Thyroid gland (tissue), 4 donors: ENCODE measurements around the gene LMNTD2. TPM values are rescaled to one million over a fixed set of nuclear protein-coding genes. Genes with fewer than 3 reads are reported as not detected.

ENCODE experiments used
- DNase-seq, 2 donors: peaks; one replicate each; pipeline ENCODE4 v3.0.0-alpha.2; 2019
- H3K27ac ChIP-seq, 3 donors: fragments of 200-600 bp; sonication (generic); 1 replicate in 2 of 3; 2 replicates in 1 of 3; pipeline ENCODE4 v1.5.1; 2016 to 2019; ENCODE audit warnings: mild to moderate bottlenecking in 1 of 3, moderate library complexity in 1 of 3
- H3K27me3 ChIP-seq: fragments of 200-600 bp; sonication (generic); one replicate; pipeline ENCODE4 v1.5.1; 2019
- H3K36me3 ChIP-seq, 2 donors: fragments of 200-600 bp; sonication (generic); one replicate each; pipeline ENCODE4 v1.5.1; 2016 to 2019
- H3K4me1 ChIP-seq, 2 donors: fragments of 200-600 bp; sonication (generic); one replicate each; pipeline ENCODE4 v1.5.1; 2017 to 2019
- H3K4me3 ChIP-seq, 3 donors: fragments of 200-600 bp; sonication (generic); replicated peaks in 1 of 3; 1 replicate in 2 of 3; 2 replicates in 1 of 3; pipeline ENCODE4 v1.5.1; 2016; ENCODE audit warnings: mild to moderate bottlenecking in 1 of 3
- H3K9me3 ChIP-seq: fragments of 200-600 bp; sonication (generic); one replicate; pipeline ENCODE4 v1.5.1; 2017
- POLR2A ChIP-seq, 2 donors: fragments of 450-650 bp; IDR thresholded peaks; one replicate each; pipeline ENCODE4 v1.6.1; 2017; ENCODE audit warnings: antibody characterized with exemption in 2 of 2, mild to moderate bottlenecking in 2 of 2, moderate library complexity in 1 of 2
- WGBS, 2 donors: methylation state at CpG; one replicate each; pipeline ENCODE4 v1.1.5; 2017; 5-methylcytosine and 5-hydroxymethylcytosine counted together
- intact Hi-C: fragments of 100-400 bp; cut with DNase I; formaldehyde crosslinking; loops from one replicate; pipeline ENCODE4 v1.15.1; 2023
- total RNA-seq, 4 donors: library from RNA; depleted of rRNA; stranded (reverse); fragments of >200 nt; gene quantifications; one replicate each; pipeline ENCODE4 v1.2.3, GENCODE V29; 2016
- TF ChIP-seq, protein P1 (sequence below), 6 experiments: fragments of 200-600 bp in 3 of 6; fragments of 450-650 bp in 3 of 6; sonication (generic) in 3 of 6; IDR thresholded peaks; one replicate each; pipeline ENCODE4 v1.5.1; 2016 to 2019; ENCODE audit warnings: antibody characterized with exemption in 6 of 6, mild to moderate bottlenecking in 2 of 6, inconsistent platforms in 1 of 6, moderate library complexity in 1 of 6

Gene LMNTD2
- total RNA-seq, 4 donors from 2014 or later, result 4.2 to 8.8 (median 6.6) TPM

DNA sequence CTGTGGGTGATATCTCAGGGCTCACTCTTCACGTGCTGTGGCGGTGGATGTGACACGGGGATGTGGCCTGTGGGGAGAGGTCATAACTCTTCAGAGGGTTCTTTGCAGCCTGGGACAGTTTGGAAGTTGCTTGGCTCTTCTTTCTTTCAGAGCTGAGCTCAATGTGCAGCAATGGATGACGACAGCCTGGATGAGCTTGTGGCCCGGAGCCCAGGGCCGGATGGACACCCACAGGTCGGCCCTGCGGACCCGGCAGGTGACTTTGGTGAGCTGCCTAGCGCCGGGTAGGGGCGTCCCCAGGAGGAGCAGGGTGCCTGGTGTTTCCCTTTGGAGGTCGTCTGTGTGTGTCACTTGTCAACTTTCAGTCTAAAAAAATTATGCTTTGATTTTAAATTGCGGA, 20.8 kb upstream of the LMNTD2 start:
- no peak for DNase-seq
- WGBS, 2 donors, result 89 to 93% methylated on average over 14 of the region's 14 CpGs
- H3K4me3 ChIP-seq, result no peak overlapping the region
- H3K27ac ChIP-seq, result no peak overlapping the region
- H3K9me3 ChIP-seq, result no peaks in the 10 kb centered on the region
- H3K36me3 ChIP-seq, result peaks cover 13 to 20% of the 10 kb centered on the region in 2 donors
- intact Hi-C loops, result no loop called here
- peaks cover 28 to 34% of the 10 kb centered on the region in 2 donors for H3K4me1 ChIP-seq
- no peaks in the 10 kb centered on the region for H3K27me3 ChIP-seq
- no peak for TF ChIP-seq POLR2A (IDR thresholded peaks at IDR 0.05)
- TF ChIP-seq, protein P1, sequence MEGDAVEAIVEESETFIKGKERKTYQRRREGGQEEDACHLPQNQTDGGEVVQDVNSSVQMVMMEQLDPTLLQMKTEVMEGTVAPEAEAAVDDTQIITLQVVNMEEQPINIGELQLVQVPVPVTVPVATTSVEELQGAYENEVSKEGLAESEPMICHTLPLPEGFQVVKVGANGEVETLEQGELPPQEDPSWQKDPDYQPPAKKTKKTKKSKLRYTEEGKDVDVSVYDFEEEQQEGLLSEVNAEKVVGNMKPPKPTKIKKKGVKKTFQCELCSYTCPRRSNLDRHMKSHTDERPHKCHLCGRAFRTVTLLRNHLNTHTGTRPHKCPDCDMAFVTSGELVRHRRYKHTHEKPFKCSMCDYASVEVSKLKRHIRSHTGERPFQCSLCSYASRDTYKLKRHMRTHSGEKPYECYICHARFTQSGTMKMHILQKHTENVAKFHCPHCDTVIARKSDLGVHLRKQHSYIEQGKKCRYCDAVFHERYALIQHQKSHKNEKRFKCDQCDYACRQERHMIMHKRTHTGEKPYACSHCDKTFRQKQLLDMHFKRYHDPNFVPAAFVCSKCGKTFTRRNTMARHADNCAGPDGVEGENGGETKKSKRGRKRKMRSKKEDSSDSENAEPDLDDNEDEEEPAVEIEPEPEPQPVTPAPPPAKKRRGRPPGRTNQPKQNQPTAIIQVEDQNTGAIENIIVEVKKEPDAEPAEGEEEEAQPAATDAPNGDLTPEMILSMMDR (IDR thresholded peaks at IDR 0.05), result no peak

DNA sequence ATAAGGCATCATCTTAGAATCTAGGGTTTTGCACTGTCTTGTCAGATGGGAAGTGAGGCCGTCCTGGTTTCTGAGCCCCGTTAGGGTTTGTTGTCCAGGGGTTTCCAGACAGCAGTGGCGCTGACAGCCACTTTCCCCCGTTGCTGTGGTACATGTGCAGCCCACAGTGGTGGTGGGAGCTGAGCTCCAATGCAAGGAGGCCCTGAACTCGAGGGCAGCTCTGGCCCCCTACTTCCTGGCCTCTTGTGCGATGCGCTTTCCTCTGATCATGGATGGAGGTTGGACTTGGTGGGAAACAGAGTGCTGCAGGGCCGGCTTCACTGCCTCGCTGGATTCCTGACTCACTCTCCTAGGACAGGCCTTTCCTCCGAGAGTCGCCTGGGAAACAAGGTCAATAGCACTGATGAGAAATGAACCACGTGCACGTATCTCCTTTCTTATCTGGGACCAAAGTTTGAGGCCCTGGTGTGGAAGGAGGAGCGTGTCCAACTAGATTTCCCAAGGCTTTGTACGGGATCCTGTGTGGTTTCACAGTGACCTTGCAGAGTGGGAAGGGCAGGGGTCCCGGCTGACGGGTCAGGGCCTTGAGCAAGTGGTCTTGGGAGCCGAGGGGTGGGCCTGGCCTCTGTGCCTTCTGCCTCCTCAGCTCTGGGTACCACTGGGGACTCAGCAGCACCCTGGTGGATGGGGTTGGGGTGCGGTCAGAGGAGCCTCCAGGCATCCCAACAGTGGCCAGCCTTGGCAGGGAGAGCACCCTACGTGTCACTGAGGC, 19.5 kb upstream of the LMNTD2 start:
- no peak for DNase-seq
- no peaks in the 10 kb centered on the region for H3K9me3 ChIP-seq
- H3K27ac ChIP-seq, result no peak overlapping the region
- intact Hi-C loops, result no loop called here
- H3K4me3 ChIP-seq, result no peak overlapping the region
- H3K27me3 ChIP-seq, result no peaks in the 10 kb centered on the region
- peaks cover 32 to 38% of the 10 kb centered on the region in 2 donors for H3K4me1 ChIP-seq
- WGBS, 2 donors, result 84 to 88% methylated on average over 17 to 20 of the region's 20 CpGs
- no peak for TF ChIP-seq POLR2A (IDR thresholded peaks at IDR 0.05)
- TF ChIP-seq, protein P1 (IDR thresholded peaks at IDR 0.05), result no peak
- peaks cover 13 to 17% of the 10 kb centered on the region in 2 donors for H3K36me3 ChIP-seq

DNA sequence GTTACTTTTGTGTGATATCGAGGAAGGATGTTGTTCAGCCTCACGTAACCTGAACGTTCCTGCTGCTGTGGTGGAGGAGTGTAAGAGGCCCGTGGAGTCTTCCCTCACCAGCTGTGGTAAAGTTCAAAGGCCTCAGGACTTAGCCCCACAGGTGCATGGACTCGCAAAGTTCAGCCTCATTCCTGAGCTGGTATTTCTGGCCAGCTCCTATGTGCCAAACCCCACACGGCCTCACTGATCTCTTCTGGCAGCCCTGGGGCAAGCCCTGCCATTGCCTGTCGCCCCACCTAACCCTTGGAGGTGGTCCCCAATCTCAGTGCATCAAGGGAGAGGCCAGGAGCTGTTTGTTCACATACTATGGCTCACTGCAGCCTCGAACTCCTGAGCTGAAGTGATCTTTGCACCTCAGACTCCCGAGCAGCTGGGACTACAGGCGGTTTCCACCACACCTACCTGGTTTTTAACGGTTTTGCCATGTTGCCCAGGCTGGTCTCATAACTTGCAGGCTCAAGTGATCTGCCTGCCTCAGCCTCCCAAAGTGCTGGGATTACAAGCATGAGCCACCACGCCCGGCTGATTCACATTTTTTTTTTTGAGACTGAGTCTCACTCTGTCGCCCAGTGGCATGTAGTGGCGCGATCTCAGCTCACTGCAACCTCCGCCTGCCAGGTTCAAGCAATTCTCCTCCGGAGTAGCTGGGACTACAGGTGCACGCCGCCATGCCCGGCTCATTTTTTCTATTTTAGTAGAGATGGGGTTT, 17.9 kb upstream of the LMNTD2 start:
- WGBS, 2 donors, result 76 to 79% methylated on average over 15 to 19 of the region's 21 CpGs
- no peaks in the 10 kb centered on the region for H3K9me3 ChIP-seq
- peak overlapping the region in 1 of 3 donors; percentile 88 for H3K4me3 ChIP-seq
- TF ChIP-seq POLR2A (IDR thresholded peaks at IDR 0.05), result no peak
- TF ChIP-seq, protein P1 (IDR thresholded peaks at IDR 0.05), result no peak
- H3K36me3 ChIP-seq, result peaks cover 6 to 15% of the 10 kb centered on the region in 2 donors
- DNase-seq, result no peak
- intact Hi-C loops, result no loop called here
- H3K4me1 ChIP-seq, result peaks cover 44 to 48% of the 10 kb centered on the region in 2 donors
- no peaks in the 10 kb centered on the region for H3K27me3 ChIP-seq
- H3K27ac ChIP-seq, result no peak overlapping the region

DNA sequence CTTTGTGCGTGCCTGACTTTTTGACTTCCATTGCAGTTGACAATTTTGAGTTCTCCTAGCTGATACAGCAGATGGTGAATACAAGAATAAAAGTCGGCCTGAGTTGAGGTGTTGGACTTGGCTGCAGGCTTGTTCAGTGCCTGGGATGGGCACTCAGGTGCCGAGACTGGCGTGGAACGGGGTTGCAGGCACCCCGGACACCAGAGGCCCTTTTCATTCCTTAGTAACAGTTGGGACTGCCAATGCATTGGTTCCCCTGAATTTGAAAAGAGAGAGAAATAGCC, 17.0 kb upstream of the LMNTD2 start:
- H3K4me1 ChIP-seq, result peaks cover 53 to 57% of the 10 kb centered on the region in 2 donors
- peak overlapping the region; percentile 54 to 88 (median 71) for H3K4me3 ChIP-seq
- WGBS, 2 donors, result 58 to 66% methylated on average over 6 of the region's 6 CpGs
- no peaks in the 10 kb centered on the region for H3K9me3 ChIP-seq
- H3K36me3 ChIP-seq, result peaks cover 0 to 12% of the 10 kb centered on the region in 2 donors
- intact Hi-C loops, result no loop called here
- DNase-seq, result no peak
- TF ChIP-seq POLR2A (IDR thresholded peaks at IDR 0.05), result no peak
- TF ChIP-seq, protein P1 (IDR thresholded peaks at IDR 0.05), result no peak
- H3K27me3 ChIP-seq, result no peaks in the 10 kb centered on the region
- peak overlapping the region in 1 of 3 donors; percentile 23 for H3K27ac ChIP-seq
